ENCODE data around the gene ITFG1.
"Not testable (repeated sequence)": the region's sequence is repeated elsewhere in the genome, so short reads cannot be mapped to it uniquely, and the experiment has no call there.

Gene ITFG1

GRCh38 chr16:47324309-47324708, 136.6 kb downstream of the ITFG1 start:
- not testable (repeated sequence) for DNase-seq (ENCODE audit: low read depth in 2 of 2)

GRCh38 chr16:47323241-47323640, 137.6 kb downstream of the ITFG1 start:
- DNase-seq (ENCODE audit: low read depth in 2 of 2), result no peak

GRCh38 chr16:47320546-47321310, 140.1 kb downstream of the ITFG1 start:
- DNase-seq (ENCODE audit: low read depth in 2 of 2), result no peak

- DNase-seq (ENCODE audit: low read depth in 2 of 2), result no peak
Observed at GRCh38 chr16:47317465-47318240, 143.2 kb downstream of the ITFG1 start.

- DNase-seq (ENCODE audit: low read depth in 2 of 2), result no peak
Observed at GRCh38 chr16:47316442-47317015, 144.3 kb downstream of the ITFG1 start.

DNA sequence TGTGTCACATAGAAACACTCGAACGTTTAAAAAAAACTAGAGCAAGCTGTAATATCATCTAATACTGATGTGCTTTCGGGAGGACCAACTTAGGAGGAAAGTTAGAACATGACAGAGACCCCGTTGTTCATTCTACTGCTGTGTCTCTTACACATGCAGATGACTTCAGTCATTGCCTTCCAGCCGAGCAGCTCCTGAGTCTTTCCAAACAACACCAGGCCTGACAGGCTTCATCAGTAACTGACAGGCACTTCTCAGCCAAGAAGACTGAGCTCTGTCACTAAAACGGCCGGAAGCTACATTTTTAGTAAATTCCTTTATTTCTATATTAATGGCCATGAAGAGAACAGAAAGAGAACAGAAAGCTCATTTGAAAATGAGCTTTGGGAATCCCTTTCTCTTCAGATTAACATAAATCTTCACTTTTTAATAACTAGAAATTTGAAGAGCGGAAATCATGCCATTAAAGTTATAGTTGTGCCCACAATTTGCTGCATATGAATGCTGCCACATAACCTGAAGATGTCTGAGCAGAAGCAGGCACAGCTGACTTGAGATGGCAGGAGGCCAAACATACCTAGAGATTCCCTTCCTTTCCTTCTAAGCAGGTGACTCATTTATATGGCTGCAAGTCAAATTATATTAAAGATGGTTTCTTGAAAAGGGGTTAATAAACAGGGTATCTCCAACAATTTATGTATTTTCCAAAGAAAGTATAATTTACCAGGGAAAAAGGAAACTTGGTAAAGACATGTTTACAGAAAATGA, 148.9 kb downstream of the ITFG1 start:
- no peak for DNase-seq (ENCODE audit: low read depth in 2 of 2)

- DNase-seq (ENCODE audit: low read depth in 2 of 2), result no peak
Observed at GRCh38 chr16:47310792-47311211, 150.1 kb downstream of the ITFG1 start.

DNA sequence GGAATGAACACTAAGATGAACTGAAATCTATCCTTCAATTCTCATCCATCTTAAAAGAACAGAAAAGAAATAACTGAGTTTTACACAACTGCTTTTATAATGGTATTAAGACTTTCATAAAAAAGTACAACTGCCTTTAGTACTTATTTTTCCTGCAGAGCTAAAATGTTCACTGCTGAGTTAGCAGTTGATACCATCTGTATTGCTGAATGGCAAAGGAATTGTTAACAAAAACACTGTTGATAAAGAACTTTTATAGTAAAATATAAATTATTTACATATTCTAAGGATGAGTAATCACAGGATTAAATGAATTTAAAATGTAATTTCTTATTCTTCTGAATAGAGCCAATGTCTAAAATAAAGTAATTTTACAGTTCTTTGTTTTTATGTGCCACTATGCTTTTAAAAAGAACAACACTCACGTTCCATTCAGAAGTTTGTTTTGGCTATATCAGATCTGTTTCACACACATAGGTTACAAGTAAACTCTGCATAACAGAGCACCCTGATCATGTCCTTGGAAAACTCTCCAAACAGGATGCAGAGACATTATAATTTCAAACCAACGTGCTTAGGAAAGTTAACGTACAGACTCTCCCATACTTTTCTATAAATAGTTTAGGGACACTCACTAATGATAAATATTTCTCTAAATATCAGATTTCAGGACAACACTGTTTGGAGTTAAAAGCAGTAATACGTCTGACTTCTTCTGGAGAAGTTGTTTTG, 151.1 kb downstream of the ITFG1 start:
- no peak for DNase-seq (ENCODE audit: low read depth in 2 of 2)

DNA sequence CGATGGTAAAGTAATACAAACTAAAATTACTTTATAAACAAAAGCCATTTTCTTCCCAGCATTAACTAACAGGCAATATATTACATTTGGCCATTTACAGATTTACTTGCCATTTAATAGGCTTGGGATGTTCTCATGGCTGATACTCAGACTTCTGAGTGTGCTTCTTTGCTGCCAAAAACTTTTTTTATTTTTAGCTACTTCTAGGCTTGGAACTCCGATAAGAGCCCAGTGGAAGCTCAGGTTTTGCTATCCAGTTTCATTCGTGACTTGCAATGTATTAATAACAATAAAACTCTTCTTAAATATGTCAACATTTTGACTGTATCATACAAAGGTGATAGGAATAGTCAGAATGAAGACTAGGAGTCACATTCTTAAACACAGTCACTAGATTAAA, 152.3 kb downstream of the ITFG1 start:
- no peak for DNase-seq (ENCODE audit: low read depth in 2 of 2)

- no peak for DNase-seq (ENCODE audit: low read depth in 2 of 2)
Observed at GRCh38 chr16:47304563-47304962, 156.3 kb downstream of the ITFG1 start.

DNA sequence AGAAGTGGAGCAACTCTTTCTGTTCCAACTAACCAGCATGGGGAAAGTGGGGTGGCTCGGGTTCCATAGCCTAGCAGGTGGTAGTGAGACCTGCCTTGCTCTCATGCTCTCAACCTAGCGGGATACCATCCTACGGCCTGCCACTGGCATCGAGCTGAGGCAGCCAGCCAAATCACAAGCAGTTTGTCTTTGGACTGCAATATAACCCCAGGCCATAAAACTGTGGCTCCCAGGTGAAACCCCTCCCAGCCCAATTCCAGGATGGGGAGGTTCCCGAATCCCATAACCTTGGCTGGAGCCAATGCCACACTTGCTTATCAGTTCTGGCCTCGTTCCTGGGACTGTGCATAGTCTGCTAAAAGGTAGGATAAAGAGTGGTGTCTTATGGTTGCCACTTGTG, 161.3 kb downstream of the ITFG1 start:
- DNase-seq (ENCODE audit: low read depth in 2 of 2), result no peak

DNA sequence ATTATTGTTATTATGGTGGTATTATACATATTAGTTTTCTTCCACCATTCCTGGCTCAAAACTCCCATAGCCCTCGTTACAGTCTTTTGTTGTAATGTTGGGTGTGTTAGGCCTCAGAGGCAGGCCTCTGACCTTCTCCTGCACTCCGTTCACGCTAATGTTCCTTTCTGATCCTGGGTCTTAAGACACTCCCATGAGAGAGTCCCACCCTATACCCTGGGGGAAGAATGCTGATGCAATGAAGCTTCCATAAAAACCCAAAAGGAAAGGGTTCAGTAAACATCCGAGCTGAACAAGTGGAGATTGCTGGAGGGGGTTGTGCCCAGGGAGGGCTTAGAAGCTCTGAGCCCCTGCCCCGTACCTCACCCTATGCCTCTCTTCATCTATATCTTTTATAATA, 175.9 kb downstream of the ITFG1 start:
- no peak for DNase-seq (ENCODE audit: low read depth in 2 of 2)

- DNase-seq (ENCODE audit: low read depth in 2 of 2), result no peak
Observed at GRCh38 chr16:47278306-47278970, 182.4 kb downstream of the ITFG1 start.

GRCh38 chr16:47276522-47276921, 184.3 kb downstream of the ITFG1 start:
- no peak for DNase-seq (ENCODE audit: low read depth in 2 of 2)

DNA sequence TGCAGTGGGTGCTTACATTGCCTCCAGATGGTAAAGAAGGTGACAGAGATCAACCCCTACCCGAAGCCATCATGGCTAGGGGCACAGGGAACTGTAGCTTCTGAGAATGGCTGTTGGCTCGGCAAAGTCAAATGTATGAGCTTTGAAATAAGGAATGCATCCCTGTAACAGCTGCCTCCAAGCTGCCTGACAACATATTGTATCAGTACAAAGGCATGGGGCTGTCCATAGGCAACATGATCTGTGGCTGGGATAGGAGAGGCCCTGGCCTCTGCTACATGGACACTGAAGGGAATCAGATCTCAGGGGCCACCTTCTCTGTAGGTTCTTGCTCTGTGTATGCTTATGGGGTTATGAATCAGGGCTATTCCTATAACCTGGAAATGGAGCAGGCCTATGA, 197.9 kb downstream of the ITFG1 start:
- no peak for DNase-seq (ENCODE audit: low read depth in 2 of 2)

DNA sequence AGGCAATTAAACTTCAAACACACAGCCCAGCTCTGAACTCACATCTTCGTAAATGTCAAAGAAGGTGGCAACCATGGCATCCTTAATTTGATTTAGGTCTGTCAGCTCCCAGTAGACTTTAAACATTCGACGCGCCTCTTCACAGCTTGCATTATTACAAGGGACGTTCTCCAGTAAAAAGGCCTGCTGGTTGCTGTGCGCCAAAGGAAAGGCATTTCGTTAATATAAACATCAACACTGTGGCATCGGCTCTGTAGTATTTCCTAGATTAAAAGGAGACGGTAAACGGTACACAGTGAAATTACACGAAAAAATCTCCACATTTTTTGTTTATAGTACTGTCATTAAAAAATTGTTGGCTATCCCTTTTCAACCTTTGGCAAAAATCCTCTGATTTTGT, 200.4 kb downstream of the ITFG1 start:
- DNase-seq (ENCODE audit: low read depth in 2 of 2), result no peak

GRCh38 chr16:47258874-47259461, 201.9 kb downstream of the ITFG1 start:
- no peak for DNase-seq (ENCODE audit: low read depth in 2 of 2)

GRCh38 chr16:47254756-47255155, 206.1 kb downstream of the ITFG1 start:
- DNase-seq (ENCODE audit: low read depth in 2 of 2), result no peak

DNA sequence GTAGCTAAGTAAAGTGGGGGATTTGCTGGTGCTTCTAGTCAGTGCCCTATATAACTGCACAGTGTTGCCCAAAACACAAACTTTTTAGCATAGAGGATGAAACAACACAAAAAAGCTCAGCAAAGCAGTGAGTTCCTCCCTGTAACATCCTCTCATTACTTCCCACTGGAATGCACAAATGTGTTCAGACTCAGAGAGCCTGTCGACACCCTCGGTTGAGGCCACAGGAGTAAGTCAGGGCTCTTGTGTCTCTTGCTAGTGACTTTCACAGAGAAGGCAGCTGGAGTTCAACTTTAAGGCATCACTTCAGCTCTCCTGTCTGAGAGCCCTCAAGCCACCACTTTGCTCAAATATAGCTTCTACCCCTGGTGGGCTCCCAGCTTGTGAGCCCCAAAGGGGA, 209.9 kb downstream of the ITFG1 start:
- DNase-seq (ENCODE audit: low read depth in 2 of 2), result no peak

GRCh38 chr16:47247690-47248089, 213.2 kb downstream of the ITFG1 start:
- no peak for DNase-seq (ENCODE audit: low read depth in 2 of 2)
